Nephron progenitor cell (in vitro differentiated cells): ENCODE data around the gene SCO1.
A peak's percentile ranks its signal among the peaks of the same experiment; 100 is the strongest.

Experiments
- DNase-seq: peaks from one replicate; pipeline ENCODE4 v3.0.0; 2021
- H3K27ac Mint-ChIP-seq: 2 replicates; pipeline ENCODE4 v1.8.0; 2021; ENCODE audit warnings: mild to moderate bottlenecking, moderate library complexity, mixed read lengths
- H3K27me3 Mint-ChIP-seq: 2 replicates; pipeline ENCODE4 v1.8.0; 2021; ENCODE audit warnings: mild to moderate bottlenecking, low read depth, mixed read lengths; ENCODE audit not compliant: poor library complexity
- H3K36me3 Mint-ChIP-seq: 2 replicates; pipeline ENCODE4 v1.8.0; 2021; ENCODE audit warnings: low read depth, mixed read lengths
- H3K4me1 Mint-ChIP-seq: 2 replicates; pipeline ENCODE4 v1.8.0; 2021; ENCODE audit warnings: mixed read lengths
- H3K4me3 Mint-ChIP-seq: 2 replicates; pipeline ENCODE4 v1.8.0; 2021; ENCODE audit warnings: mild to moderate bottlenecking, moderate library complexity, mixed read lengths
- H3K9me3 Mint-ChIP-seq: 2 replicates; pipeline ENCODE4 v1.8.0; 2021; ENCODE audit warnings: mild to moderate bottlenecking, moderate library complexity, mixed read lengths
- TF ChIP-seq, protein P1 (sequence below): fragments of 200-600 bp; sonication (generic); IDR thresholded peaks from 2 replicates; pipeline ENCODE4 v1.5.0; 2021; ENCODE audit warnings: antibody characterized with exemption

Gene SCO1

GRCh38 chr17:10741416-10742135, 44.2 kb upstream of the SCO1 start:
- Mint-ChIP-seq H3K4me3 (no peak overlapping the region), H3K27ac (no peak overlapping the region), H3K36me3 (no peaks in the 10 kb centered on the region), H3K9me3 (no peaks in the 10 kb centered on the region), H3K27me3 (peaks cover 29% of the 10 kb centered on the region), H3K4me1 (peaks cover 29% of the 10 kb centered on the region)
- DNase-seq, result no peak
- TF ChIP-seq, protein P1, sequence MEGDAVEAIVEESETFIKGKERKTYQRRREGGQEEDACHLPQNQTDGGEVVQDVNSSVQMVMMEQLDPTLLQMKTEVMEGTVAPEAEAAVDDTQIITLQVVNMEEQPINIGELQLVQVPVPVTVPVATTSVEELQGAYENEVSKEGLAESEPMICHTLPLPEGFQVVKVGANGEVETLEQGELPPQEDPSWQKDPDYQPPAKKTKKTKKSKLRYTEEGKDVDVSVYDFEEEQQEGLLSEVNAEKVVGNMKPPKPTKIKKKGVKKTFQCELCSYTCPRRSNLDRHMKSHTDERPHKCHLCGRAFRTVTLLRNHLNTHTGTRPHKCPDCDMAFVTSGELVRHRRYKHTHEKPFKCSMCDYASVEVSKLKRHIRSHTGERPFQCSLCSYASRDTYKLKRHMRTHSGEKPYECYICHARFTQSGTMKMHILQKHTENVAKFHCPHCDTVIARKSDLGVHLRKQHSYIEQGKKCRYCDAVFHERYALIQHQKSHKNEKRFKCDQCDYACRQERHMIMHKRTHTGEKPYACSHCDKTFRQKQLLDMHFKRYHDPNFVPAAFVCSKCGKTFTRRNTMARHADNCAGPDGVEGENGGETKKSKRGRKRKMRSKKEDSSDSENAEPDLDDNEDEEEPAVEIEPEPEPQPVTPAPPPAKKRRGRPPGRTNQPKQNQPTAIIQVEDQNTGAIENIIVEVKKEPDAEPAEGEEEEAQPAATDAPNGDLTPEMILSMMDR, result no peak

- peak overlapping the region; percentile 9 for H3K27ac Mint-ChIP-seq
- H3K4me1 Mint-ChIP-seq, result peaks cover 18% of the 10 kb centered on the region
- H3K27me3 Mint-ChIP-seq, result peaks cover 29% of the 10 kb centered on the region
These were observed 42.1 kb upstream of the SCO1 start for GRCh38 chr17:10739386-10739785.

GRCh38 chr17:10738521-10739258, 41.4 kb upstream of the SCO1 start:
- no peaks in the 10 kb centered on the region for H3K36me3 Mint-ChIP-seq
- DNase-seq, result no peak
- H3K9me3 Mint-ChIP-seq, result no peaks in the 10 kb centered on the region
- peaks cover 17% of the 10 kb centered on the region for H3K4me1 Mint-ChIP-seq
- no peak overlapping the region for H3K4me3 Mint-ChIP-seq
- TF ChIP-seq, protein P1, result no peak
- peaks cover 31% of the 10 kb centered on the region for H3K27me3 Mint-ChIP-seq
- no peak overlapping the region for H3K27ac Mint-ChIP-seq

More at GRCh38 chr17:10739386-10739785, 42.1 kb upstream of the SCO1 start:
- H3K9me3 Mint-ChIP-seq, result no peaks in the 10 kb centered on the region
- no peak overlapping the region for H3K4me3 Mint-ChIP-seq
- TF ChIP-seq, protein P1, result no peak
- DNase-seq, result no peak
- H3K36me3 Mint-ChIP-seq, result no peaks in the 10 kb centered on the region

- TF ChIP-seq, protein P1, result no peak
These were observed 40.4 kb upstream of the SCO1 start for GRCh38 chr17:10737736-10738135.

GRCh38 chr17:10737168-10737622, 39.9 kb upstream of the SCO1 start:
- TF ChIP-seq, protein P1, result peak; percentile 73
- peak; percentile 66 for DNase-seq
- no peak overlapping the region for H3K4me3 Mint-ChIP-seq
- H3K4me1 Mint-ChIP-seq, result peaks cover 20% of the 10 kb centered on the region
- H3K27ac Mint-ChIP-seq, result no peak overlapping the region
- no peaks in the 10 kb centered on the region for H3K36me3 Mint-ChIP-seq
- no peaks in the 10 kb centered on the region for H3K9me3 Mint-ChIP-seq
- H3K27me3 Mint-ChIP-seq, result peaks cover 29% of the 10 kb centered on the region

More at GRCh38 chr17:10737736-10738135, 40.4 kb upstream of the SCO1 start:
- DNase-seq, result no peak
- H3K27me3 Mint-ChIP-seq, result peaks cover 33% of the 10 kb centered on the region
- H3K36me3 Mint-ChIP-seq, result no peaks in the 10 kb centered on the region
- no peak overlapping the region for H3K4me3 Mint-ChIP-seq
- no peaks in the 10 kb centered on the region for H3K9me3 Mint-ChIP-seq
- H3K4me1 Mint-ChIP-seq, result peaks cover 20% of the 10 kb centered on the region
- H3K27ac Mint-ChIP-seq, result no peak overlapping the region
